Tibial artery (tissue), 4 donors: ENCODE data around the gene GUCA2B.

Experiments used
- DNase-seq, 2 donors: peaks; one replicate each; pipeline ENCODE4 v3.0.0-alpha.2; 2019
- H3K27ac ChIP-seq, 2 donors: fragments of 200-600 bp; sonication (generic) in 1 of 2; 1 replicate in 1 of 2; 2 replicates in 1 of 2; pipeline ENCODE4 v1.5.1; 2018 to 2019; ENCODE audit warnings: mild to moderate bottlenecking in 1 of 2
- H3K27me3 ChIP-seq, 2 donors: fragments of 200-600 bp; sonication (generic) in 1 of 2; one replicate each; pipeline versions ENCODE4 v1.5.1 to v1.6.0; 2016 to 2019
- H3K36me3 ChIP-seq, 3 donors: fragments of 200-600 bp; sonication (generic) in 2 of 3; one replicate each; pipeline ENCODE4 v1.5.1; 2016 to 2019; ENCODE audit warnings: mild to moderate bottlenecking in 2 of 3
- H3K4me1 ChIP-seq, 4 donors: fragments of 200-600 bp; sonication (generic) in 2 of 4; 1 replicate in 3 of 4; 2 replicates in 1 of 4; pipeline ENCODE4 v1.5.1; 2016 to 2019
- H3K4me3 ChIP-seq, 2 donors: fragments of 200-600 bp; sonication (generic) in 1 of 2; 1 replicate in 1 of 2; 2 replicates in 1 of 2; pipeline ENCODE4 v1.5.1; 2018 to 2019; ENCODE audit warnings: mild to moderate bottlenecking in 2 of 2
- H3K9me3 ChIP-seq, 3 donors: fragments of 200-600 bp; sonication (generic) in 1 of 3; one replicate each; pipeline ENCODE4 v1.5.1; 2016 to 2019
- CTCF ChIP-seq, 2 experiments: fragments of 200-600 bp in 1 of 2; fragments of 450-650 bp in 1 of 2; IDR thresholded peaks; one replicate each; pipeline ENCODE4 v1.5.1; 2017 to 2019; ENCODE audit warnings: antibody characterized with exemption in 2 of 2, mild to moderate bottlenecking in 1 of 2, moderate library complexity in 1 of 2
- intact Hi-C: fragments of 100-400 bp; cut with DNase I; formaldehyde crosslinking; loops from one replicate; pipeline ENCODE4 v1.15.0; 2023; ENCODE audit warnings: low total_unique reads

The GUCA2B gene

DNA sequence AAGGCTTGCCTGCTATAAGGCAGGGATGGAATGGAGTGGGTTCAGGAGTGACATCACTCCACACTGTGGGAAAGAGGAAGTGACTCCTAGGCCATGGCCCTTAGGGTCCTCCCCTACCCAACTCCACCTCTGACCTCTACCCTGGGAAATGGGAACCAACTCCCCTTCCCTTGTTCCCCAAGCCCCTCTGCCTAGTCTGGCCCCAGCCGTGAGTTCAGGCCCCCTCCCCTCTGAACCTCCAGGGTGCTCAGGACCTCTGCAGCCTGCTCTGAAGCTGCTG, 15.1 kb downstream of the GUCA2B start:
- no peak for DNase-seq
- intact Hi-C loops: no loop called here
- Histone ChIP-seq H3K27ac (no peak overlapping the region), H3K4me1 (peaks cover 0 to 13% (median 8%) of the 10 kb centered on the region in 4 donors), H3K27me3 (peaks cover 0 to 9% of the 10 kb centered on the region in 2 donors), H3K4me3 (no peak overlapping the region), H3K36me3 (no peaks in the 10 kb centered on the region), H3K9me3 (no peaks in the 10 kb centered on the region)
- TF ChIP-seq CTCF (IDR thresholded peaks at IDR 0.05): no peak

DNA sequence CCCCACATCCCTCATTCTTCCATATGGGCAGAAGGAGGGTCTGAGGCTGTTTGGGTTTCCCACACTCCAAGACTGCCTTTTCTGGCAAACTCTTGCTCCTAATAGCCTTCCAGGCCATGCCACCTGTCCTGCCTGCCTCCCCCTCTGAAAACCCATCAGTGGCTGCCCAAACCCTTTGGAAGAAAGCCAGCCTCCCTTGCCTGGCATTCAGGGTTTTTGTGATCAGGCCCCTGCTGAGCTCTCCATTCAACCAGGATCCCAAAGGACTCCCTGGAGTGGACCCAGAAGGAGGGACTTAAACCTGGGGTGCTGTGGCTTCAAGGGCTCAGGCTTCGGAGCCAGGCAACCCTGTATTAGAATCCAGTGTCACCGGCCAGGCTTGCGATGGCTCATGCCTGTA, 15.6 kb downstream of the GUCA2B start:
- DNase-seq: no peak
- no peak overlapping the region for H3K27ac ChIP-seq
- intact Hi-C loops: no loop called here

DNA sequence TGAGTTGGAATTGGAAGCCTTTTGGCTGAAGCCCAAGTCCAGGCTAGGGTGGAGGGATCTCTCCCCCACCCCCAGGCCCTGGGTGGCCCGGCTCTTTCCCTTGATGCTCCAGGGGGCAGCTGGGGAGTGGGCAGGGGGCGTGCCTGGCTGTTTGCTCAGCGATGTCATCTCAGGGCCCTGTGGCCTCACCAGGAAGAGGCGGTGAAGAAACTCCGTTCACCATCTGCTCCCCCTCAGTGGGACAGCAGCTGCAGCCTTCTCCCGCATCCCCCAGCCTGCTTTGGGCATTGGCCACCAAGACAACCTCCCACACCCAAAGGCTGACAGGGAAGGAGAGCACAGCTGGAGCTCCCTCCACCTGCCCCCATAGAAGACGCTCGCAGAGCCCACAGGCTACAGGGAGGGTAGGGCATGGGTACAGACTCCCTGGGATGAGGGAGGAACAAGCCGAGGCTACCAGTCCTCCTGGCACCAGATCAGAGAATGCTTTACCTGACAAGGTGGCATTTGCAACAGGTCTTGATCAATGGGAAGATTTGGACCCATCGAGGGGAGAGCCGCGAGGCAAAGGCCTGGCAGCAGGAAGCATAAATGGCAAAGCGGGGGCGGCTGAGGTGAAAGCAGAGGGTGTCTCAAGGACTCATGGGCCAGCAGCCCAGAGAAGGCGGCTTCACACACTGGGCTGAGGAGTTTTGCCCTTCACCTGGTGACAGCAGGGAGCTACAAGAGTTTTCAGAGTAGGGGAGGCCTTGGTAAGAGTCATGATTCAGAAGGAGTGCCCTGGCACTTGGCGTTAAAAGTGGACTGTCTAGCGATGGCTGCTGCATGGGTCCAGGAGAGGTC, 17.8 kb downstream of the GUCA2B start:
- intact Hi-C loops: loop anchor here (5.0 to 10.0 kb wide), 2 partner anchors 164 to 599 kb away; partner anchors contain the start of gene FOXJ3
- H3K4me3 ChIP-seq: no peak overlapping the region
- no peak for DNase-seq
- no peak for TF ChIP-seq CTCF (IDR thresholded peaks at IDR 0.05)
- H3K9me3 ChIP-seq: no peaks in the 10 kb centered on the region
- H3K27me3 ChIP-seq: peaks cover 0 to 9% of the 10 kb centered on the region in 2 donors
- H3K36me3 ChIP-seq: no peaks in the 10 kb centered on the region
- H3K4me1 ChIP-seq: peaks cover 0 to 14% (median 5%) of the 10 kb centered on the region in 4 donors
- no peak overlapping the region for H3K27ac ChIP-seq

More for the DNA sequence above, 15.6 kb downstream of the GUCA2B start:
- peaks cover 0 to 17% (median 9%) of the 10 kb centered on the region in 4 donors for H3K4me1 ChIP-seq
- no peak overlapping the region for H3K4me3 ChIP-seq
- peaks cover 0 to 9% of the 10 kb centered on the region in 2 donors for H3K27me3 ChIP-seq
- H3K36me3 ChIP-seq: no peaks in the 10 kb centered on the region
- TF ChIP-seq CTCF (IDR thresholded peaks at IDR 0.05): no peak
- no peaks in the 10 kb centered on the region for H3K9me3 ChIP-seq

DNA sequence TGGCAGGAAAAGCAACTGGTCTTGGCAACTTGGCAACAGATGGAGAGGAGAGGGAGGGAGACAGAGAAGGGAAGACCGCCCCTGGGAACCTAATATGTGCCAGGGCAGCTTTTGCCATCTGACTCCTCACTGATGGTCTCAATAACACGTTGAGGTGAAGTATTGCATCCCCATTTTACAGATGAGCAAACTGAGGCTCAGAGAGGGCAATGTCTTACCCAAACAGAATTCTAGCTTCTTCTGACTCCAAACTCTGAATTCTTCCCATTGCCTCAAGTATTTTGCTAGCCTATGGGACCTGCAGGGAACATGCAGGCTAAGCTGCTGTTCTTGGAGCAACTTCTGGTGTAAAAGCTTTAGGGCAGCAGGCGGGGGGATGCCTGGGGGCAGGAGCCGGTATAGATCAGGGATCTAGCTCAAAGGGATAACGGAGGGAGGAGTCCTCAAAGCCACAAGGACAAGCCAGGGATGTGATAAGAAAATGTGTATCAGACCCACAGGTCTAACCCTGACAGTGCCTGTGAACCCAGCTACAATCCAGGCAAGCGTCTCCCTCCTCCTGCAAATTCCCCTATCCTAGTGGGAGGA, 18.6 kb downstream of the GUCA2B start:
- no peak overlapping the region for H3K27ac ChIP-seq
- no peak for TF ChIP-seq CTCF (IDR thresholded peaks at IDR 0.05)
- no peak for DNase-seq
- intact Hi-C loops: loop anchor here (5.0 to 10.0 kb wide), 2 partner anchors 163 to 599 kb away; partner anchors contain the start of gene FOXJ3
- no peaks in the 10 kb centered on the region for H3K9me3 ChIP-seq
- peaks cover 0 to 5% (median 0%) of the 10 kb centered on the region in 3 donors for H3K36me3 ChIP-seq
- H3K4me1 ChIP-seq: peaks cover 0 to 14% (median 4%) of the 10 kb centered on the region in 4 donors
- H3K27me3 ChIP-seq: peaks cover 0 to 9% of the 10 kb centered on the region in 2 donors
- no peak overlapping the region for H3K4me3 ChIP-seq

GRCh38 chr1:42172381-42173133, 19.3 kb downstream of the GUCA2B start:
- H3K27me3 ChIP-seq: peaks cover 0 to 9% of the 10 kb centered on the region in 2 donors
- DNase-seq: no peak
- intact Hi-C loops: loop anchor here (5.0 to 10.0 kb wide), 2 partner anchors 162 to 600 kb away; partner anchors contain the start of gene FOXJ3
- no peaks in the 10 kb centered on the region for H3K9me3 ChIP-seq
- H3K36me3 ChIP-seq: peaks cover 0 to 5% (median 0%) of the 10 kb centered on the region in 3 donors
- no peak overlapping the region for H3K27ac ChIP-seq
- H3K4me3 ChIP-seq: no peak overlapping the region
- H3K4me1 ChIP-seq: peaks cover 0 to 14% (median 4%) of the 10 kb centered on the region in 4 donors
- no peak for TF ChIP-seq CTCF (IDR thresholded peaks at IDR 0.05)
